ENCODE data around the gene IGSF5. TPM values are rescaled to one million over a fixed set of nuclear protein-coding genes. Genes with fewer than 3 reads are reported as not detected.

The IGSF5 gene
- total and polyA plus RNA-seq, 4 donors: 0.03 to 0.08 TPM; not detected in 2

GRCh38 chr21:39714331-39714730, 30.7 kb upstream of the IGSF5 start:
- no peaks in the 10 kb centered on the region for H3K36me3 ChIP-seq (ENCODE audit: control insufficient read depth in 4 of 4, insufficient read depth in 3 of 4, low read depth in 1 of 4, low read length in 3 of 4)
- 88% methylated on average over 1 of the region's 1 CpG for WGBS

GRCh38 chr21:39715804-39716397, 29.1 kb upstream of the IGSF5 start:
- TF ChIP-seq CTCF (IDR thresholded peaks at IDR 0.05; ENCODE audit: low read depth, low read length, missing input control) (peak; percentile 55), REST (IDR thresholded peaks at IDR 0.05) (no peak), SP1 (IDR thresholded peaks at IDR 0.05) (no peak), RAD21 (IDR thresholded peaks at IDR 0.05) (peak; percentile 66 to 75), ZBTB33 (IDR thresholded peaks at IDR 0.05) (no peak), FOXA1 (IDR thresholded peaks at IDR 0.05) (no peak), JUND (IDR thresholded peaks at IDR 0.05) (no peak), TAF1 (conservative IDR thresholded peaks at IDR 0.05) (no peak), NR2F2 (IDR thresholded peaks at IDR 0.05) (no peak), MAX (IDR thresholded peaks at IDR 0.05) (no peak), ATF3 (IDR thresholded peaks at IDR 0.05) (no peak), FOXA2 (IDR thresholded peaks at IDR 0.05) (no peak), GABPA (IDR thresholded peaks at IDR 0.05 in 1 of 2, conservative IDR thresholded peaks at IDR 0.05 in 1 of 2) (no peak)
- no peaks in the 10 kb centered on the region for H3K4me1 ChIP-seq (ENCODE audit: control insufficient read depth in 4 of 4, insufficient read depth in 4 of 4, low read length in 3 of 4)
- peak; percentile 42 for DNase-seq (ENCODE audit: low spot score)
- WGBS: 29% methylated on average over 10 of the region's 10 CpGs
- no peaks in the 10 kb centered on the region for H3K9me3 ChIP-seq (ENCODE audit: control insufficient read depth in 4 of 4, low read length in 3 of 4)
- H3K36me3 ChIP-seq (ENCODE audit: control insufficient read depth in 4 of 4, insufficient read depth in 3 of 4, low read depth in 1 of 4, low read length in 3 of 4): no peaks in the 10 kb centered on the region
- H3K27me3 ChIP-seq (ENCODE audit: control insufficient read depth in 4 of 4, insufficient read depth in 4 of 4, low read length in 3 of 4): peaks cover 0 to 5% (median 0%) of the 10 kb centered on the region in 4 donors
- H3K9ac ChIP-seq (ENCODE audit: low read depth in 1 of 2, low read length in 2 of 2): no peak overlapping the region
- no peak overlapping the region for H3K27ac ChIP-seq (ENCODE audit: low read depth in 1 of 2, low read length in 2 of 2)
- H3K4me3 ChIP-seq (ENCODE audit: low read depth in 1 of 3, low read length in 3 of 3): no peak overlapping the region

More at GRCh38 chr21:39714331-39714730, 30.7 kb upstream of the IGSF5 start:
- Histone ChIP-seq H3K9ac (ENCODE audit: low read depth in 1 of 2, low read length in 2 of 2) (no peak overlapping the region), H3K27me3 (ENCODE audit: control insufficient read depth in 4 of 4, insufficient read depth in 4 of 4, low read length in 3 of 4) (peaks cover 0 to 7% (median 0%) of the 10 kb centered on the region in 4 donors), H3K4me1 (ENCODE audit: control insufficient read depth in 4 of 4, insufficient read depth in 4 of 4, low read length in 3 of 4) (no peaks in the 10 kb centered on the region), H3K27ac (ENCODE audit: low read depth in 1 of 2, low read length in 2 of 2) (no peak overlapping the region), H3K9me3 (ENCODE audit: control insufficient read depth in 4 of 4, low read length in 3 of 4) (no peaks in the 10 kb centered on the region), H3K4me3 (ENCODE audit: low read depth in 1 of 3, low read length in 3 of 3) (no peak overlapping the region)
- TF ChIP-seq FOXA2 (IDR thresholded peaks at IDR 0.05) (no peak), MAX (IDR thresholded peaks at IDR 0.05) (no peak), RAD21 (IDR thresholded peaks at IDR 0.05) (no peak), HNF4A (conservative IDR thresholded peaks at IDR 0.05) (no peak), HNF4G (IDR thresholded peaks at IDR 0.05) (no peak), SP1 (IDR thresholded peaks at IDR 0.05) (no peak), FOXA1 (IDR thresholded peaks at IDR 0.05) (no peak), NR2F2 (IDR thresholded peaks at IDR 0.05) (no peak), EGR1 (IDR thresholded peaks at IDR 0.05; ENCODE audit: low read depth in 2 of 2) (no peak), CTCF (IDR thresholded peaks at IDR 0.05; ENCODE audit: low read depth, low read length, missing input control) (no peak)
- DNase-seq (ENCODE audit: low spot score): no peak
